Testis (tissue), 2 donors: ENCODE measurements around the gene BCAS3.

Experiments used
- CTCF ChIP-seq, 3 experiments: fragments of 450-650 bp in 2 of 3; fragments of 200-600 bp in 1 of 3; sonication (generic) in 1 of 3; IDR thresholded peaks; one replicate each; pipeline ENCODE4 v1.5.1; 2016 to 2019; ENCODE audit warnings: antibody characterized with exemption in 3 of 3, mild to moderate bottlenecking in 2 of 3, moderate library complexity in 1 of 3
- POLR2A ChIP-seq: fragments of 450-650 bp; IDR thresholded peaks from one replicate; pipeline ENCODE4 v1.6.1; 2017; ENCODE audit warnings: antibody characterized with exemption, mild to moderate bottlenecking, moderate library complexity

GRCh38 chr17:61361084-61361483, 683.4 kb downstream of the BCAS3 start:
- TF ChIP-seq CTCF (IDR thresholded peaks at IDR 0.05) (no peak), POLR2A (no peak)
